ENCODE measurements around the gene RPS15. TPM values are rescaled to one million over a fixed set of nuclear protein-coding genes. Genes with fewer than 3 reads are reported as not detected.

Gene RPS15
- total RNA-seq, 6 experiments from 2014 or later = 334 to 1,615 (median 355) TPM

DNA sequence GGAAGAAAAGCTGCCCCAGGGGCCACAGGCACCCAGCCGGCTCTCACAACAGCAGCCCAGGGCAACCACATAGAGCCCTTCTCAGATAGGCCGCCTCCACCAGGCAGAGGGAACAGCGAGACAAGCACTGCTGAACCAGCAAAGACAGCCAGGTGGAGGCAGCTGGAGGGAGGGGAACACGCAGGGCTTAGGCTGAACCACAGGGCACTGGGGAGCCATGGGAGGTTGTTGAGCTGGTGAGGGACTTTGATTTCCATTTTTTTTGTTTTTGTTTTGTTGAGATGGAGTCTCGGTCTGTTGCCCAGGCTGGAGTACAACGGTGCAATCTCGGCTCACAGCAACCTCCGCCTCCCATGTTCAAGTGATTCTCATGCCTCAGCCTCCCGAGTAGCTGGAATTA is 40.4 kb upstream of the RPS15 start:
- Histone ChIP-seq H3K4me1 (peaks cover 0 to 44% (median 22%) of the 10 kb centered on the region in 4 donors), H3K36me3 (peaks cover 0 to 19% (median 9%) of the 10 kb centered on the region in 4 donors), H3K9me3 (no peaks in the 10 kb centered on the region), H3K4me3 (no peak overlapping the region), H3K27me3 (no peaks in the 10 kb centered on the region), H3K27ac (no peak overlapping the region)
- intact Hi-C loops (cut with DNase I) = loop anchor here (5.0 to 10.0 kb wide), 2 partner anchors 113 to 121 kb away; partner anchors contain the start of genes EFNA2 (in 1 of the 2) and FAM174C (in 1 of the 2)
- TF ChIP-seq POLR2A (IDR thresholded peaks at IDR 0.05) = no peak
- whole genome bisulfite sequencing (ENCODE audit: insufficient coverage, low coverage, low lambda C conversion rate, missing lambda C conversion rate) = 90% methylated on average over 4 of the region's 9 CpGs
- no peak for DNase-seq
- ATAC-seq = no peak

DNA sequence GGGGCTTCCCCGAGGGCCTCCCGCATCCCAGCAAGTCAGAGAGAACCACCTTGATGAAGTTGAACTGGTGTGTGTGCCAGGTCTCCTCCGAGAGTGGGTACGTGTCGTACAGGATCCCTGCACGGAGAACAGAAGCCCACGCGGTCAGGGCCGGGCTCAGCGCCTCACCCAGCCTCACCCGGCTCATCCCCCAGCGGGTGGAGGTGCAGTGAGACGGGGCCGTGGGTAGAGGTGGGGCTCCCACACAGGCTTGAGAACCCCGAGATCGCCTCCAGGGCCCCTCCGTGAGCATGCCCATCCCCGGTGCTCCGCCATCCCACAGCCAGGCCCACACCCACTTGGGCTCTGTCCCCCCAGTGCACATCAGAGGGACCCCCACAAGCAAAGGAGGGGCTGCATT is 39.1 kb upstream of the RPS15 start:
- DNase-seq (peak in 1 of 3 donors; percentile 45), ATAC-seq (no peak)
- H3K4me3 ChIP-seq = no peak overlapping the region
- H3K4me1 ChIP-seq = peaks cover 0 to 44% (median 21%) of the 10 kb centered on the region in 4 donors
- H3K9me3 ChIP-seq = no peaks in the 10 kb centered on the region
- H3K36me3 ChIP-seq = peaks cover 0 to 19% (median 7%) of the 10 kb centered on the region in 4 donors
- H3K27me3 ChIP-seq = no peaks in the 10 kb centered on the region
- peak overlapping the region in 1 of 3 donors; percentile 89 for H3K27ac ChIP-seq
- intact Hi-C loops (cut with DNase I) = loop anchor here (5.0 to 10.0 kb wide), 2 partner anchors 114 to 122 kb away; partner anchors contain the start of genes EFNA2 (in 1 of the 2) and FAM174C (in 1 of the 2)
- no CpG with 5 or more reads among the region's 19 CpGs for WGBS (ENCODE audit: insufficient coverage, low coverage, low lambda C conversion rate, missing lambda C conversion rate)
- TF ChIP-seq POLR2A (IDR thresholded peaks at IDR 0.05) = no peak
- TF ChIP-seq, protein P1, sequence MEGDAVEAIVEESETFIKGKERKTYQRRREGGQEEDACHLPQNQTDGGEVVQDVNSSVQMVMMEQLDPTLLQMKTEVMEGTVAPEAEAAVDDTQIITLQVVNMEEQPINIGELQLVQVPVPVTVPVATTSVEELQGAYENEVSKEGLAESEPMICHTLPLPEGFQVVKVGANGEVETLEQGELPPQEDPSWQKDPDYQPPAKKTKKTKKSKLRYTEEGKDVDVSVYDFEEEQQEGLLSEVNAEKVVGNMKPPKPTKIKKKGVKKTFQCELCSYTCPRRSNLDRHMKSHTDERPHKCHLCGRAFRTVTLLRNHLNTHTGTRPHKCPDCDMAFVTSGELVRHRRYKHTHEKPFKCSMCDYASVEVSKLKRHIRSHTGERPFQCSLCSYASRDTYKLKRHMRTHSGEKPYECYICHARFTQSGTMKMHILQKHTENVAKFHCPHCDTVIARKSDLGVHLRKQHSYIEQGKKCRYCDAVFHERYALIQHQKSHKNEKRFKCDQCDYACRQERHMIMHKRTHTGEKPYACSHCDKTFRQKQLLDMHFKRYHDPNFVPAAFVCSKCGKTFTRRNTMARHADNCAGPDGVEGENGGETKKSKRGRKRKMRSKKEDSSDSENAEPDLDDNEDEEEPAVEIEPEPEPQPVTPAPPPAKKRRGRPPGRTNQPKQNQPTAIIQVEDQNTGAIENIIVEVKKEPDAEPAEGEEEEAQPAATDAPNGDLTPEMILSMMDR (IDR thresholded peaks at IDR 0.05) = no peak

DNA sequence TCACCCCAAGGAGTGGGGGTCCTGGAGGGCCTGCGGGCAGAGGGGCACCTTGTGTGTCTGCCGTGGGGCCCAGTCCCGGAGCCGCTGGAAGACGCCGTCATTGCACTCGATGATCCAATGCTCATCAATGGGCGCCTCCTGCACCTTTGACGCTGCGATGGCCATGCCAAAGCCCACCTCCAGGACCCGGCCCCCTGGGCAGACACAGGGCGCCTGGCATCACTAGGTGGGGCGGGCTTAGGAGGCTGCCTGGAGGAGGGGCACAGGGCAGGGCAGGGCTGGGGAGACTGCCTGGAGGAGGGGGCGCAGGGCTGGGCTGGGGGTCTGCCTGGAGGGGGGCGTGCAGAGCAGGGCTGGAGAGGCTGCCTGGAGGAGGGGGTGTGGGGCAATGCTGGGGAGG is 38.5 kb upstream of the RPS15 start:
- 16% methylated on average over 3 of the region's 15 CpGs for WGBS (ENCODE audit: insufficient coverage, low coverage, low lambda C conversion rate, missing lambda C conversion rate)
- Histone ChIP-seq H3K4me3 (peak overlapping the region in 2 of 3 donors; percentile 85 to 95), H3K4me1 (peaks cover 0 to 43% (median 18%) of the 10 kb centered on the region in 4 donors), H3K27me3 (no peaks in the 10 kb centered on the region), H3K27ac (peak overlapping the region in 2 of 3 donors; percentile 18 to 89), H3K36me3 (peaks cover 0 to 19% (median 7%) of the 10 kb centered on the region in 4 donors), H3K9me3 (no peaks in the 10 kb centered on the region)
- ATAC-seq (no peak), DNase-seq (peak in 2 of 3 donors; percentile 55 to 56)
- no peak for TF ChIP-seq POLR2A (IDR thresholded peaks at IDR 0.05)
- TF ChIP-seq, protein P1 (IDR thresholded peaks at IDR 0.05) = no peak
- intact Hi-C loops (cut with DNase I) = loop anchor here (5.0 to 10.0 kb wide), 2 partner anchors 115 to 122 kb away; partner anchors contain the start of genes EFNA2 (in 1 of the 2) and FAM174C (in 1 of the 2)

DNA sequence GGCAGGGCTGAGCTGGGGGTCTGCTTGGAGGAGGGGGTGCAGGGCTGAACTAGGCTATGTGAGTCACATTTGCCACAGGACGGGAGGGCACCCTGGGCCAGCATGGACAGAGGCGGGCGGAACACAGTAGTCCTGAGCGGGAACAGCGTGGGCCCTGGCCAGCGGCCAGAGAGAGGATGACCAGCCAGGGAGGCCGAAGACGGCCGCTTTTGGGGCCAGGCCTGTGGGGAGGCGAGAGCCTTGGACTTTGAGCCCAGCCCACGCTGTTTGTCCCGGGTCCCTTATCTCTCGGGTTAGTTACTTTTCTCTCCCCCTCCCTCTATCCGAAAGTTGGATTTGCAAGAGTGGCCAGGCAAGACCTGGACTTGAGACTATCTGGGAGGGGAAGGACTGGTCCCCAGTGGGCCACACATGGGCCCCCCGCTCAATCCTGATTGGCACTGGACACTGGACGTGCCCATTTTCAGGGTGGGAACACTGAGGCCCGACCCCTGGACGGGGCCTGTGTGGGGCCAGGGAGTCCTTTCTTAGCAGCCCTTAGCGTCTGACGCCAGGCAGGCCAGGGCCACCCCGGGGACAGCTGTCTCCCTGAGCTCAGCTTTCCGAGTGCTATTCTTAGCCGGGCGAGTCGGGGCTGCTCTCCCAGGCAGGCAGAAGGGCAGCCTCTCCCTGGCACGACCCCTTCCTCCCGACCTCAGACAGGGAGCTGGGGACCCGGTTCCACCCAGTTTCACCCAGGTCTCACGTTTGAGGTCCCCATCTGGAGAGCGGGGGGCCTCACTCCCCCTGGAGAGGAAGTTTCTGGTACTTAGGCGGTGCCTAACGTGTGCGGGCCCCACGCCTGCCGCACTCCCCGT is 37.7 kb upstream of the RPS15 start:
- intact Hi-C loops (cut with DNase I) = no loop called here
- Histone ChIP-seq H3K4me1 (peaks cover 0 to 35% (median 14%) of the 10 kb centered on the region in 4 donors), H3K4me3 (peak overlapping the region; percentile 75 to 95 (median 85)), H3K27ac (peak overlapping the region; percentile 76 to 89 (median 78)), H3K27me3 (no peaks in the 10 kb centered on the region), H3K36me3 (peaks cover 0 to 19% (median 7%) of the 10 kb centered on the region in 4 donors), H3K9me3 (no peaks in the 10 kb centered on the region)
- ATAC-seq (peak; percentile 60 to 68 (median 63)), DNase-seq (peak; percentile 93 to 96 (median 94))
- peak; percentile 80 for TF ChIP-seq POLR2A (IDR thresholded peaks at IDR 0.05)
- TF ChIP-seq, protein P1 (IDR thresholded peaks at IDR 0.05) = peak in 1 of 4 donors; percentile 3
- WGBS (ENCODE audit: insufficient coverage, low coverage, low lambda C conversion rate, missing lambda C conversion rate) = 10% methylated on average over 8 of the region's 36 CpGs

Data from right lobe of liver (tissue), 6 donors.